Parathyroid adenoma (tissue), 2 donors: ENCODE measurements around the gene PSME1.

Experiments
- H2AFZ ChIP-seq: fragments of 300-600 bp; sonication (generic); one replicate; pipeline ENCODE4 v1.7.0; 2017; ENCODE audit warnings: antibody characterized with exemption, mild to moderate bottlenecking
- H3K27ac ChIP-seq: fragments of 300-600 bp; sonication (generic); one replicate; pipeline ENCODE4 v1.7.0; 2017
- H3K27me3 ChIP-seq: fragments of 300-600 bp; sonication (generic); one replicate; pipeline ENCODE4 v1.7.0; 2017; ENCODE audit warnings: low read length; ENCODE audit not compliant: control insufficient read depth, insufficient read depth
- H3K36me3 ChIP-seq: fragments of 300-600 bp; sonication (generic); one replicate; pipeline ENCODE4 v1.7.0; 2017; ENCODE audit warnings: low read length; ENCODE audit not compliant: control insufficient read depth, insufficient read depth
- H3K4me1 ChIP-seq: fragments of 300-600 bp; sonication (generic); one replicate; pipeline ENCODE4 v1.7.0; 2017; ENCODE audit warnings: control low read depth
- H3K4me2 ChIP-seq: fragments of 300-600 bp; sonication (generic); one replicate; pipeline ENCODE4 v1.7.0; 2017; ENCODE audit warnings: low read length
- H3K4me3 ChIP-seq: fragments of 300-600 bp; sonication (generic); one replicate; pipeline ENCODE4 v1.7.0; 2017; ENCODE audit warnings: low read depth, low read length
- H3K79me2 ChIP-seq: fragments of 300-600 bp; sonication (generic); one replicate; pipeline ENCODE4 v1.7.0; 2017; ENCODE audit warnings: control low read depth
- H3K9ac ChIP-seq: fragments of 300-600 bp; sonication (generic); one replicate; pipeline ENCODE4 v1.7.0; 2017; ENCODE audit warnings: mild to moderate bottlenecking
- H3K9me3 ChIP-seq: fragments of 300-600 bp; sonication (generic); one replicate; pipeline ENCODE4 v1.7.0; 2017; ENCODE audit warnings: low read length; ENCODE audit not compliant: control insufficient read depth
- TF ChIP-seq, protein P1 (sequence below): fragments of 300-600 bp; sonication (generic); IDR thresholded peaks from one replicate; pipeline ENCODE4 v1.7.0; 2017; ENCODE audit warnings: antibody characterized with exemption, mild to moderate bottlenecking
- donor health status: primary hyperparathyroidism.

The PSME1 gene

DNA sequence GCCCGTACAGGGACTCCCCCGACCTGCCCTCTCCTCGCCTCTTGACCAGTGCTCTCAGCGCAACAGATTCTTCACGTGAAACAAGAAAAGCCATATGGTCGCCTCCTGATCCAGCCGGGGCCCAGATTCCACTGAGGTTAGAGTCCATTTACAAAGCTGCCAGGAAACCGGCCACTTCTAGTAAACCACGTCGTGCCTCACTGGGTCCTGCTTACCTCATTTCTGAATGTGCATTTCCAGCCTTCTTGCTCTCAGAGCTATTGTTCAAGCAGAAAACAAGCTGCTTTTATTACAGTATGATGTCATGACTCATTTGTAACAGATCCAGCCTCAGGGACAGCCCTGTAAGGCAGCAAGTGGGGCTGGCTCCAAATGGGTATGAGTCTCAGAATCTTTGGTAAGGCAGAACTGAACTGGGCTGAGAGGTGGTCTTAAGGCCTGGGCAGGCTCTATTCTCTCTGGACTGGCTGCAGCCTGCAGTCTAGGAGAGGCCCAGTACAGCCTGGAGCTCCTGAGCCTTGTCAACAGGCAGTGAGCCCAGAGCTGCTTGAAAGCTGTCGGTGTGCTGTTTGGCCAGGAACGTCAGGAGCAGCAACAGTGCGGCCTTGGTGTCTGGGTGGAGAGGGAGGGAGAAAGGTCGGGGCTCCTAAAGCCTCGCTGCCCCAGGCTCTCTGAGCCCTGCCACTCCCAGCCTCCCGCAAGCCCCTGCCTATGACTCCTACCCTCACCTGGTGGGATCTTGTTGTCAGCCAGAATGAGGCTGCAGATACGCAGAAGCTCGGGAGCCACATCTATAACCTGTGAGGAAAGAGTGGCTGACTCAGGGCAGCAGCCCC, 44.2 kb downstream of the PSME1 start:
- Histone ChIP-seq H3K79me2 (no peaks in the 10 kb centered on the region), H3K27ac (no peak overlapping the region), H3K9ac (no peak overlapping the region), H2AFZ (no peak overlapping the region), H3K4me3 (no peak overlapping the region), H3K36me3 (no peaks in the 10 kb centered on the region), H3K4me1 (no peaks in the 10 kb centered on the region), H3K4me2 (no peak overlapping the region), H3K9me3 (no peaks in the 10 kb centered on the region), H3K27me3 (no peaks in the 10 kb centered on the region)
- TF ChIP-seq, protein P1, sequence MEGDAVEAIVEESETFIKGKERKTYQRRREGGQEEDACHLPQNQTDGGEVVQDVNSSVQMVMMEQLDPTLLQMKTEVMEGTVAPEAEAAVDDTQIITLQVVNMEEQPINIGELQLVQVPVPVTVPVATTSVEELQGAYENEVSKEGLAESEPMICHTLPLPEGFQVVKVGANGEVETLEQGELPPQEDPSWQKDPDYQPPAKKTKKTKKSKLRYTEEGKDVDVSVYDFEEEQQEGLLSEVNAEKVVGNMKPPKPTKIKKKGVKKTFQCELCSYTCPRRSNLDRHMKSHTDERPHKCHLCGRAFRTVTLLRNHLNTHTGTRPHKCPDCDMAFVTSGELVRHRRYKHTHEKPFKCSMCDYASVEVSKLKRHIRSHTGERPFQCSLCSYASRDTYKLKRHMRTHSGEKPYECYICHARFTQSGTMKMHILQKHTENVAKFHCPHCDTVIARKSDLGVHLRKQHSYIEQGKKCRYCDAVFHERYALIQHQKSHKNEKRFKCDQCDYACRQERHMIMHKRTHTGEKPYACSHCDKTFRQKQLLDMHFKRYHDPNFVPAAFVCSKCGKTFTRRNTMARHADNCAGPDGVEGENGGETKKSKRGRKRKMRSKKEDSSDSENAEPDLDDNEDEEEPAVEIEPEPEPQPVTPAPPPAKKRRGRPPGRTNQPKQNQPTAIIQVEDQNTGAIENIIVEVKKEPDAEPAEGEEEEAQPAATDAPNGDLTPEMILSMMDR: no peak

DNA sequence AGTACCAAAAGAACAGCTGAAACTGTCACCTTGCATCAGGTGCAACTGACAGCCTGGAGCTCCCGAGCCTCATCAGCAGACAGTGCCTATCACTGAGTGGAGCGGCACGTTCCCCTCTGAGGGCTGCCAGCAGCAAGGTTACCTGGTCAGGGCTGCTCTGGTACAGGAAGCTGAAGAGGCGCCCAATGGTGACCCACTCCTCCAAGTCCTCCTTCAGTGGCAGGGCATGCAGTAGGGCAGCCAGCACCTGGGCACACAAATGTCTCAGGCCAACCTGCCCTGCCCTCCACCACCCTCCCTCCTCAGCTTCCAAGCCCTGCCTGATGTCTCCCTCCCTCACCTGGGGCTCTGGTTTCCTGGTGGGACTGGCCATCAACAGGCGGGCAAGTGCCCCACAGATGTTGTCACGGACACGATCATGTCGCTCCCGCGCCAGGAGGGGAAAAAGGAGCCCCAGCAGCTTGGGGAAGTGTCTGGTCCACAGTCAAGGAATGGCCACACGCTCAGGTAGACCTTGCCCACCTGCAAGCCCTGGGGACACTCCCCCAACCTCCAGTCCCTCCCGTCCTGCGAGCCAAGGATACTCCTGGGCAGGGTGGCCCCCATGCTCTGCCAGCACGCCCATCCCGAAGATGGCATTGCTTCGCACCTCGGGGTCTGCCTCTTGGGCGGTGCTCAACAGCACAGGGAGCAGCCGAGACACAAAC, 45.5 kb downstream of the PSME1 start:
- no peak overlapping the region for H3K27ac ChIP-seq
- H2AFZ ChIP-seq: no peak overlapping the region
- H3K9me3 ChIP-seq: no peaks in the 10 kb centered on the region
- no peak overlapping the region for H3K4me3 ChIP-seq
- H3K27me3 ChIP-seq: no peaks in the 10 kb centered on the region
- H3K79me2 ChIP-seq: no peaks in the 10 kb centered on the region
- H3K9ac ChIP-seq: no peak overlapping the region
- TF ChIP-seq, protein P1: no peak
- H3K4me2 ChIP-seq: no peak overlapping the region
- H3K4me1 ChIP-seq: no peaks in the 10 kb centered on the region
- no peaks in the 10 kb centered on the region for H3K36me3 ChIP-seq

DNA sequence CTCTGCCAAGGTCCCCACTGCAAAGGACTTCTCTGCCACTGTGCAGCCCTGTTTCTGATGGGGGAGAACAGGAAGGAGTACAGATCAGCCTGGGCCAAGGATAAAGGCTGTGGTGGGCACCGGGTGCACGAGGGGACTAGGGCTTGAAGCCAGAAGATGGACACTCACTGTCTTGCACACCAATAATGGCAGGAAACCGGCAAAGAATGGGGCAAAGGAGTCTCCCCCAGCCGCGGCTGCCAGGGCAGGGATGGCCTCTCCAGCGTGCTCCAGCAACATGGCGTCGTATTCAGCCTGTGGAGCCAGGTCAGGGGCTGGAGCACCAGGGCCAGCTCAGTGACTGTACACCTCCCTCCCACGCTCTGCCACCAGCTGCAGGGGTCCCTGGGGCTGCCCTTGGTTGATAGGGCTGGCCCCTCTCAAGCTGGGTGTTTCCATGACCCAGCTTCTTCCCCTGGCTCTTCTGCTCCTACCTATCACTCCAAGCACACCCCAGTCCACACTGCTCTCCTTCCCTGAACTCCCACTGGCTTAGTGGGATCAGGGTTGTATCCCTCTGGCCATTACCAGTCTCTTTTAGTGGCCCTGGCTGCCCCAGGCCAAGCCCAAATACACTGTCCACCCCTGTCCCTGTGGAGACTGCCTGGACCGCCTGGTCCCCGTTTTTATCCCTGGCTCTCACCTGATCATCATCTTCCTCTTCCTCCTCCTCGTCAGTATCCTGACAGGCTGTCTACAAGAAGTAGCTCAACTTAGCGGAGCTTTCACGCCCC, 46.3 kb downstream of the PSME1 start:
- TF ChIP-seq, protein P1: no peak
- no peak overlapping the region for H3K27ac ChIP-seq

DNA sequence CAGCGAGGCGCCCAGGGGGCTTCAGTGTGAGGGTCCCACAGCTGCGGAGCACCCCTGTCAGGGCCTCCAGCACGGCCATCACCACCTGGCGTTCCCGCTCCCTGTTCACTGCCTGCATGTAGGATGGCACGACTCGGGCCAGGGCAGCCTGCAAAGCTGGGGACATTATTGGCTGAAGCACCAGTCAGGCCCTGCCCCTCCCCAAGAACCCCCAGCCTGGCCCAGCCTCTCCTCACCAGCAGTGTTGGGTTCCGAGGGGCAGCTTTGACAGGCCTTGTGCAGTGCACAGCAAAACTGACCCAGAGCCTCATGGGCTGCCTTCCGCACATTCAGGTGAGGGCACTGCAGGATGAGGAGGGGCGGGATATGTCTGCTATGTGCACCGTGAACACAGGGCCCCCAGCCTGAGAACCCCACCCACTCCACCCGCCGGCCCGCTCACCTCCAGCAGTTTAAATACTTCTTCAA, 47.1 kb downstream of the PSME1 start:
- Histone ChIP-seq H3K9me3 (no peaks in the 10 kb centered on the region), H3K9ac (no peak overlapping the region), H3K4me1 (peaks cover 7% of the 10 kb centered on the region), H3K79me2 (no peaks in the 10 kb centered on the region), H3K27ac (no peak overlapping the region), H3K4me3 (no peak overlapping the region), H3K36me3 (no peaks in the 10 kb centered on the region), H3K27me3 (no peaks in the 10 kb centered on the region), H2AFZ (no peak overlapping the region), H3K4me2 (no peak overlapping the region)
- TF ChIP-seq, protein P1: no peak

More for the DNA sequence above, 46.3 kb downstream of the PSME1 start:
- H3K4me2 ChIP-seq: no peak overlapping the region
- H3K79me2 ChIP-seq: no peaks in the 10 kb centered on the region
- H3K27me3 ChIP-seq: no peaks in the 10 kb centered on the region
- H3K9me3 ChIP-seq: no peaks in the 10 kb centered on the region
- peaks cover under 1% of the 10 kb centered on the region for H3K4me1 ChIP-seq
- no peak overlapping the region for H2AFZ ChIP-seq
- H3K4me3 ChIP-seq: no peak overlapping the region
- H3K9ac ChIP-seq: no peak overlapping the region
- H3K36me3 ChIP-seq: no peaks in the 10 kb centered on the region
